ENCODE data around the gene PACRG. TPM values are rescaled to one million over a fixed set of nuclear protein-coding genes. Genes with fewer than 3 reads are reported as not detected.

PACRG gene
- total and polyA plus RNA-seq, 10 of the 15 experiments (the other 5 are each of a cell fraction or from before 2014, with no cell fraction given) = not detected

- H3K4me3 ChIP-seq = no peak overlapping the region
- ChIA-PET POLR2A (no interaction called here), CTCF (no interaction called here), RAD21 (ENCODE audit: unreplicated experiment) (no interaction called here), SMC1A (ENCODE audit: uncharacterized antibody, unreplicated experiment) (interaction anchor here (0.8 kb wide), 1 partner anchor 8 kb away, joined by 3 read pairs; no protein-coding TSS in a partner anchor)
- no peaks in the 10 kb centered on the region for H3K4me1 ChIP-seq (ENCODE audit: control insufficient read depth, insufficient read depth, low read length)
- H3K4me2 ChIP-seq (ENCODE audit: control insufficient read depth, insufficient read depth) = no peak overlapping the region
- H3K27ac ChIP-seq (ENCODE audit: control insufficient read depth, insufficient read depth) = no peak overlapping the region
- no peaks in the 10 kb centered on the region for H3K9me3 ChIP-seq (replicated peaks; ENCODE audit: control insufficient read depth, insufficient read depth, low read length)
- no peaks in the 10 kb centered on the region for H3K36me3 ChIP-seq (ENCODE audit: control insufficient read depth in 2 of 2, insufficient read depth in 2 of 2, low read length in 1 of 2)
- TF ChIP-seq WRNIP1 (IDR thresholded peaks at IDR 0.05; ENCODE audit: borderline replicate concordance, low read depth, low read length) = no peak
- TF ChIP-seq TBL1XR1 (IDR thresholded peaks at IDR 0.05; ENCODE audit: low read depth, low read length) = no peak
- no peak for TF ChIP-seq CUX1 (IDR thresholded peaks at IDR 0.05; ENCODE audit: insufficient replicate concordance, low read depth, low read length)
- TF ChIP-seq ZNF274 (IDR thresholded peaks at IDR 0.05; ENCODE audit: insufficient read depth, insufficient read length) = no peak
- no peak for TF ChIP-seq POLR2A (IDR thresholded peaks at IDR 0.05; ENCODE audit: low read depth, low read length)
- TF ChIP-seq ELK1 (IDR thresholded peaks at IDR 0.05; ENCODE audit: low read depth, low read length) = no peak
- TF ChIP-seq ZNF24 (IDR thresholded peaks at IDR 0.05) = no peak
- TF ChIP-seq CBX5 (IDR thresholded peaks at IDR 0.05; ENCODE audit: low read depth) = no peak
- TF ChIP-seq NFYA (IDR thresholded peaks at IDR 0.05; ENCODE audit: borderline replicate concordance, low read depth, low read length) = no peak
- TF ChIP-seq RUNX3 (IDR thresholded peaks at IDR 0.05; ENCODE audit: low read length) = no peak
- no peak for TF ChIP-seq ZNF207 (IDR thresholded peaks at IDR 0.05; ENCODE audit: borderline replicate concordance)
- TF ChIP-seq POLR2AphosphoS2 (IDR thresholded peaks at IDR 0.05; ENCODE audit: low read depth, low read length) = no peak
- no peak for TF ChIP-seq E4F1 (IDR thresholded peaks at IDR 0.05; ENCODE audit: borderline replicate concordance, partially characterized antibody)
- TF ChIP-seq RB1 (IDR thresholded peaks at IDR 0.05; ENCODE audit: borderline replicate concordance) = no peak
- no peak for TF ChIP-seq GABPA (IDR thresholded peaks at IDR 0.05; ENCODE audit: low read depth)
- TF ChIP-seq PAX5 (IDR thresholded peaks at IDR 0.05; ENCODE audit: borderline replicate concordance, low read depth, low read length) = no peak
- no TSS peak for BruUV-seq (replicated peaks)
- no peaks in the 10 kb centered on the region for H4K20me1 ChIP-seq (ENCODE audit: control insufficient read depth, insufficient read depth)
- no peaks in the 10 kb centered on the region for H3K27me3 ChIP-seq (replicated peaks in 1 of 2; ENCODE audit: control insufficient read depth in 2 of 2, insufficient read depth in 2 of 2, low read length in 1 of 2)
- WGBS (ENCODE audit: insufficient coverage, insufficient replicate concordance, low lambda C conversion rate, missing lambda C conversion rate) = 0% methylated on average over 2 of the region's 2 CpGs
- no peak overlapping the region for H3K9ac ChIP-seq (ENCODE audit: control insufficient read depth, insufficient read depth, low read length)
- DNase-seq (ENCODE audit: low read depth, low spot score) (no peak), FAIRE-seq (no peak), ATAC-seq (no peak)
- no peaks in the 10 kb centered on the region for H3K79me2 ChIP-seq (ENCODE audit: control insufficient read depth, insufficient read depth, low read length)
- H2AFZ ChIP-seq (ENCODE audit: control insufficient read depth, low read depth, low read length) = no peak overlapping the region
- intact Hi-C loops (cut with micrococcal nuclease; ENCODE audit: unreplicated experiment) (no loop called here), in situ Hi-C loops (cut with MboI) (no loop called here)
These were observed 16.8 kb upstream of the PACRG start for GRCh38 chr6:162710936-162711335.
